SIG-M5 treated with dmso at 0.1 percent for 504 hours (cell line): Measurements from ENCODE around the gene HPN.
A peak's percentile ranks its signal among the peaks of the same experiment; 100 is the strongest.

Source experiments
- DNase-seq: peaks from one replicate; lab custom pipeline; 2025; ENCODE audit not compliant: unreplicated experiment; lab: John Stamatoyannopoulos, UW

HPN gene

GRCh38 chr19:35060160-35060855 lies 18.8 kb downstream of the HPN start:
- no peak for DNase-seq

DNA sequence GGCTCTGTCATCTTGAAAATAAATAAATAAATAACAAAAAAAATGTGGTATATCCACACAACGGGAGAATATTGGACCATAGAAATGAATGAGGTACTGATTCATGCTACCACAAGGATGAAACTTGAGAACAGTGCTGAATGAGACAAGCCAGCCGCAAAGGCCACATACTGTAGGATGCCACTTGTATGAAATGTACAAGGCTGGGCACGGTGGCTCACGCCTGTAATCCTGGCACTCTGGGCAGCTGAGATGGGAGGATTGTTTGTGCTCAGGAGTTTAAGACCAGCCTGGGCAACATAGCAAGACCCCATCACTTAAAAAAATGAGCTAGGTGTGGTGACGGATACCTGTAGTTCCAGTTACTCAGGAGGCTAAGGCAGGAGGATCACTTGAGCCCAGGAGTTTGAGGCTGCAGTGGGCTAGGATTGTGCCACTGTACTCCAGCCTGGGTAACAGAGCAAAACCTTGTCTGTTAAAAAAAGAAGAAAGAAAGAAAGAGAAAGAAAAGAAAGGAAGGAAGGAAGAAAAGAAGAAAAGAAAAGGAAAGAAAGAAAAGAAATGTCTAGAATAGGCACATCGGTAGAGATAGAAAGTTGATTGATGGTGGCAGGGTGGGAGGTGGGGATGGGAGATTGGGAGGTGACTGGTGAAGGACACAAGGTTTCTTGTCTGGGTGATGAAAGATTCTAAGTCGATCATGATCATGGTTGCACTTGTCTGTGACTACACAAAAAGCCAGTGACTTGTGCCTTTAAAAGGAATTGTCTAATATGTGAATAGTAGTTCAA lies 20.3 kb downstream of the HPN start:
- DNase-seq: no peak

DNA sequence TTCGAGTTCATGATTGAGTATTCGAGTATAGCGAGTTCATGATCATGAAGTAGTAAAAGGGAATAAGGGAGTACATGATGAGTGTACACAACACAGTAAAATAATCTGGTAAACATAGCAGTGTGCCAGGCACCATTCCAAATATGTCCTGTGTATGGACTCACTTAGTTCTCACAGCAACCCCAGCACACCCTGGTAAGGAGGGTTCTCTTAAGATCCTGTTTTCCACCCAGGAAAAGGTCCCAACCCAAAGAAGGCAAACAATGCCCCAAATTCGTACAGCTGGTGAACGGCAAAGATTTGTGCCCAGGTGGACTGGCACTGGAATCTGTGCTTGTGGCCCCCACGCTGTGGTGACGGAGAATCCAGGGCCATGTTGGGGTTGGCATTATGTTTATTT lies 21.4 kb downstream of the HPN start:
- DNase-seq: no peak

DNA sequence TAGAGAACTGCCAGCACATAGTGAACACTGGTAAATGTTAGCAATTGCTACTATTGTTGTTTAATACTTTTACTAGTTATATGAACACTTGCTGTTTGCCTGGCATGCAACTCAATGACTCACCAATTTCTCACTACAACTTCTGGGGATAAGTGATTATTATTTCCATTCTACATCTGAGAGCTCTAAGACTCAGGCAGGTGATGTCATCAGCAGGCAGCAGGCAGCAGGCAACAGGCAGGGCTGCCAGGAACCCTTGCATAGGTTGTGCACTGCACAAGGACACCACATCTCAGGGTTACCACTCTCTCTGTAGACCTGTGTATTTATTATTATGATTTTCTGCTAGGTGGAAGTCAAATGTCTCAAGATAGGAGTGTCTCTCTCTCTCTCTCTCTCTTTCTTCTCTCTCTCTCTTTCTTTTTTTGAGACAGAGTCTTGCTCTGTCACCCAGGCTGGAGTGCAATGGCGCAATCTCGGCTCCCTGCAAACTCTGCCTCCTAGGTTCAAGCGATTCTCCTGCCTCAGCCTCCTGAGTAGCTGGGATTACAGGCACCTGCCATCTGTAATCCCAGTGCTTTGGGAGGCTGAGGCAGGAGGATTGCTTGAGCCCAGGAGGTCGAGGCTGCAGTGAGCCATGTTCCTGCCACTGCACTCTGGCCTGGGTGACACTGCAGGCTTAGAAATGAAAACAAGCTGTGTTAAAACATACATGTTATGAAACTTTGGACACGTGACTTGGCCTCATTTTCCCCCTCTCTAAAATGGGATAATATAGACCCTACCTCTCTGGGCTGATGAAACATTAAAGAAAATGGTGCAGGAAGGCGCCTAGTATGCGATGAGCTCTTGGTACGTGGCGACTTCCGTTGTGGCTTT lies 22.7 kb downstream of the HPN start:
- DNase-seq: no peak

- DNase-seq: no peak
Observed at GRCh38 chr19:35065574-35065973, 24.1 kb downstream of the HPN start.

DNA sequence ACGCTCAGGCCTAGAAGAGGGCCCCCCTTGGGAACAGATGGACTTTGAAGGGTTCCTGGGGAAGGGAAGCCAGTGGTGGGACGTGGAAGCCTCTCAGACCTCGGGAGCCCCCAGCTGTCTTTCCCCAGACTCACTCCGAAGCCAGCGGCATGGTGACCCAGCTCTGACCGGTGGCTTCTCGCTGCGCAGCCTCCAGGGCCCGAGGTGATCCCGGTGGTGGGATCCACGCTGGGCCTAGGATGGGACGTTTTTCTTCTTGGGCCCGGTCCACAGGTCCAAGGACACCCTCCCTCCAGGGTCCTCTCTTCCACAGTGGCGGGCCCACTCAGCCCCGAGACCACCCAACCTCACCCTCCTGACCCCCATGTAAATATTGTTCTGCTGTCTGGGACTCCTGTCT lies 24.6 kb downstream of the HPN start:
- DNase-seq: no peak

- peak; percentile 55 for DNase-seq
Observed at GRCh38 chr19:35066691-35067563, 25.4 kb downstream of the HPN start.

DNA sequence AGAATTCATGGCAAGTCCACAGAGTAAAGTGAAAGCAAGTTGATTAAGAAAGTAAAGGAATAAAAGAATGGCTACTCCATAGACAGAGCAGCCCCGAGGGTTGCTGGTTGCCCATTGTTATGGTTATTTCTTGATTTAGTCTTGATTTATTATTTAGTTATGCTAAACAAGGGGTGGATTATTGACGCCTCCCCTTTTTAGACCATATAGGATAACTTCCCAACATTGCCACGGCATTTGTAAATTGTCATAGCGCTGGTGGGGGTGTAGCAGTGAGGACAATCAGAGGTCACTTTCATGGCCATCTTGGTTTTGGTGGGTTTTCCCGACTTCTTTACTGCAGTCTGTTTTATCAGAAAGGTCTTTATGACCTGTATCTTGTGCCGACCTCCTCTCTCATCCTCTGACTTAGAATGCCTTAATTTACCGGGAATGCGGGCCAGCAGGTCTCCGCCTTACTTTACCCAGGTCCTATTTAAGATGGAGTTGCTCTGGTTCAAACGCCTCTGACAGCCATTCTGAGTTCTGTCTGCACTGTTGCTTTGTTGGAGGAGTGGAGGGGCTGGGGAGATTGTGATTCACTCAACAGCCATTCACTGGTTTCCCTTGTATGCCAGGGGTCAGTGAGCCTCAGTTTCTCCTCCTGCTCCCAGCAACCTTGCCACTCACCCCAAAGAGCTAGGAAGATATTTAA lies 27.6 kb downstream of the HPN start:
- DNase-seq: no peak

DNA sequence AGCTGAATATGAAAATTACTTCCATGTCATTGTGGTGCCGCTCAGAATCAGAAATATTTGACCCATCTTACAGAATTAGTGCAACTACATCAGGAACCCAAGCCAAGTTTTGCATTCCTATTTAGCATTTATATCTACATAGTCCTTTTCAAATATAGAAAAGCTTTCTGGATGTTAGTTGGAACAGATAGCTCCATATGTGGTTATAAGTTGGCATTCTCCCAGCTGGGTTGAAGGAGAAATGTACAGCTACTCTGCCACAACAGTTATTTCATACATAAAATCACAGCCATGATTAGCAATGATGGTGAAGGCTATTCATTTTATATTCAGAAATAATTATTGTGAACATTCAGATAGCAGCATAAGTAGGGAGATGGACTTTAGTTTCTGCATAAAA lies 28.2 kb downstream of the HPN start:
- no peak for DNase-seq

DNA sequence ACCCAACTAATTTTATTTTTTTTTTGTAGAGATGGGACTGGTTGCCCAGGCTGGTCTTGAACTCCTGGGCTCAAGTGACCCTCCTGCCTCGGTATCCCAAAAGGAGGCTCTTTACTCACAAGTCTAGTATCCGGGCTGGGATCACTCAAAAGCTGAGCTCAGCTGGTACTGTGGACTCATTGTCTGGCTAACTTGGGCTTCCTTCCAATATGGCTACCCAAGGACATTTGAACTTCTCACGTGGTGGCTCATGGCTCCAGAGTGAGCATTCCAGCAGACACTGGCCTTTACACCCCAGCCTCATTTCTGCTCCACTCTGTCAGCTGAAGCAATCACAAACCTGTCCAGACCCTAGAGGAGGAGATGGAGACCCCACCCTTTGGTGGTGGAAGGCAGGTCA lies 28.9 kb downstream of the HPN start:
- DNase-seq: no peak

GRCh38 chr19:35073516-35073915 lies 32.0 kb downstream of the HPN start:
- no peak for DNase-seq

DNA sequence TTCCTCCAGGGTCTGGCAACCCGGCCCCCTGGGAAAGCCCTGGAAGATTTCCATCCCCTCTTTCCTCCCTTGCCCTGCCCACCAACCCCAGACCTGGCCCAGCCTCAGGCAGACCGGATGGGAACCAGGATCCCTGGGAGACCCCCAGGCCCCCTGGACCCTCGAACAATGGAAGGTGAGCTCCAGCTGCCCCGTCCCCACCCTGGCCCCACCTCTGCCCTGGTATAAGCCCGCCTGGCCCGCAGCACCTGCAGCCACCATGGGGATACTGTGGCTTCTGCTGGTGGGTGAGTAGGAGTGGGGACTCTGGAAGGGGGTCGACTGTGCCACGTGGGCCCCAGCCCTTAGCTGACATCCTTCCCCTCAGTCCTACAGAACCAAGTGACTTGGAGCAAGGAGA lies 32.4 kb downstream of the HPN start:
- no peak for DNase-seq

DNA sequence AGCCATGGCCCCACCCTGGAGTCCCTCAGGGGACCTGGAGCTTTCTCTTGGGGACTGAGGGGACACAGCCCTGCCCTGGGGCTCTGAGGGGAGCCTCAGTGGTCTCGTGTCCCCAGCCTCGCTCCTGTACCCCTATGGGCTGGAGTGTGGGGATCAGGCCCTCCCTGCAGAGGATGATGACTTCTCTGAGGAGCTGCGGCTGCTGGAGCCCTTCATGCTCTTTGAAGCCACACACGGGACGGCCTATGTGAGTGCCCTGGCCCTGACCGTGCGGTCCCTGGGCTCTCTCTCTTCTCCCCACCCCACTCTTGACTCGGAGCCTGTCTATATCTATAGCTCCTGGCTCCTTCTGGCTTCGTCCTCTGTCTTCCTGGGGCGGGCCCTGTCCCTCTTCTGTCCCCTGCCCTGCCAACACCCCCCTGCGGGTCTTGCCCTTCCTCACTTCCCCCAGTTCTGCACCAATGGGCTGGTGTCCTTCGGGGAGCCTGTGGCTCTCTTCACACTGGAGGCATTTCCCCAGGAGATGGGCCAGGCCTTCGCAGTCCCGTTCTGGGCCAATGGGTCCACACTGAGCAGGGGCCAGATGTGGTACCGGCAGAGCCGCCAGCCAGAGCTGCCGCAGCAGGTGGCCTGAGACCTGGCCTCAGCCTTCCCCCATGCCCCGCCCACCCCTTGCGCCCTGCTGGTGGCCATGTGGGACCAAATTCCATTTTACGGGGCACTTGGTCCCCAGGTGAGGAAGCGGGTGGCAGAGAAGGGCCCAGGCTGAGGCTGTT lies 33.1 kb downstream of the HPN start:
- DNase-seq: no peak

DNA sequence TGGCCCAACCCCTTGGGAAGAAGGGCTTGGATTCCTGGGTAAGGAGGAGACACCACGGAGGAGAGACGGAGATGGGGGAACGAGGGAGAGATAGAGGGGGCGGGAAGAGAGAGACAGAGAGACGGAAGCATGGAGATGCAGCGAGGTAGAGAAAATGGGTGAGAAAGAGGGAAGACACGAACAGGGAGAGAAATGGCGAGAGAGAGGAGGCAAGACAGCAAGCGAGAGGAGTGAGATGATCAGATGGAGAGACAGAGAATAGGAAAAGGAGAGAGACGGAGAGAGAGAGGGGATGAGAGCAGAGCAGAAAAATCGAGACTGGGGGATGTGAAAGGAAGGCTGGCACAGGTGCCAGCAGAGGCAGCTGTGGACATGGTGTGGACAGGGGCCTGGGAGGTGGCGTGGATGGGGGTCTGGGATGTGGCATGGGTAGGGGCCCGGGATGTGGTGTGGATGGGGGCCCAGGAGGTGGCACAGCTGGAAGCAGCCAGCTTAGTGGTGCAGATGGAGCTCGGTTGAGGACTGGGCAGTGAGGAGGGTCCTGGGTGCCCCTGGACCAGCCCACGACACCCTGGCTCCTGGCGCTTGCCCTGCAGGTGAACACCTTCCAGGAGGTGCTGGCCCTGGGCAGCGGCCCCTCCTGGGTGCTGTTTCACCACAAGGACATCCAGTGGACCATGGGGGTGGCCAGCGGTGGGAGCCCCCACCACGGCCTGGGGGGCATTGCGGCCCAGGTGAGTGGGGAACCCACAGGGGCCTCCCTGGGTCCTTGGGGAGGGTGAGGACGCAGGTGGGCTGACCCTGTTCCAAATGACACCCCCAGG lies 33.9 kb downstream of the HPN start:
- DNase-seq: no peak

GRCh38 chr19:35076026-35076370 lies 34.5 kb downstream of the HPN start:
- no peak for DNase-seq

DNA sequence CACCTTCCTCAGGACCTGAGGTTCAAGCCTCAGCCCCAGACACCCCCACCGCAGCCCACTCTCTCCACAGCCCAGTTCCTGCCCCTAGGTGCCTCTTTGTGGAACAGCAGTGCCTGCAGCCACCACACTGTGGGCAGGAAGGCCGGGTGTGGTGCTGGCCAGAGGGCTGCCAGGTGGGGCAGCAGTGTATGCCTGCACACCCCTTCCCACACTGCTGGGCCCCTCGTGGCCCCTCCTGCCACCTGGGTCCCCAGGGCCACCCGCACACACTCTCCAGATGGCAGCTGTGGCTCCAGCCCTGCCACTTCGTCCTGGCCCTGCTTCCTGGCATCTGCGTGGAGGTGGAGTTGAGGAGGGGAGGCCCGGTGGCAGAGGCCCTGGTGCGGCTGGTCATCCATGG lies 35.1 kb downstream of the HPN start:
- no peak for DNase-seq

DNA sequence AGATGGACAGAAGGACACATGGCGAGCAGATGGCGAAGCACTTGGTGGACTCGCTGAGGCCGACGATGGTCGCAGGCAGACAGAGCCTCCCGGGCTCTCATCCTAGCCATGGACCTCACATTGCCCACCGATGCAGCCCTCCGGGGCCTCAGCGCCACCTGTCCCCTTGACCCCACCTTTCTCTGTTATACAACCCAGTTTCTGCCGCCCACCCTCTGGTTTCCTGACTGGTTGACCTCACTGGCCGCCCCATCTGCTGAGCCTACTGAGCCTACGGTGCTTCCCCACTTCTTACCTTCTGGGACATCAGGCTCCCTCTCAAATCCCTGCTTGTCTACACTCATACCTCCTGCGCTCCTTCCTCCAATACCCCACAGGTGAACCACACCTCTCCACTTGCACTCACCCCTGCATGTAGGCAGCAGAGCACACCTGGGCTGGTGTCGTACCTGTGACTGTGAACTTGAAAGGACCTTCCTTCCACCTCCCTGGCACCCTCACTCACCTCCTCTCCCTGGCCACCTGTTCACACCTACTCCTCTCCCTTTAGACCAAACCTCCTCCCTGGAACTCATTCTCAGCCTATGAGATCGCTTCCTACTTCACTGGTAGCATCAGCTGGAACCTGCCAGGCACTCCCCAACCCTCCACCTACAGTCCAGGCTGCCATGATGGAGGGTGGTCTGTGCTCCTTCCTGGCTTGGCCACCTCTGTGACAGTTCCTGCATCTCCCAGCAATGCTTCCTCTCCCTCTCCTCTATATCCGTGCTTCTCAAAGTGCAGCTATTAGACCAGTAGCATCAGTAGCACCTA lies 36.1 kb downstream of the HPN start:
- DNase-seq: no peak

GRCh38 chr19:35079826-35080225 lies 38.3 kb downstream of the HPN start:
- no peak for DNase-seq
